Activated naive CD4-positive, alpha-beta T cell treated with anti-CD3 and anti-CD28 coated beads, Interleukin-2, amount 10 ng/mL, durations not matched to agents 7 days and 5 days (primary cell): ENCODE results near the gene SPON1.

Source experiments
- CTCF ChIA-PET: fragments of 350-600 bp; sonication (Branson Sonifier 250); formaldehyde crosslinking; loops from one replicate; lab custom pipeline; 2021; ENCODE audit warnings: antibody characterized with exemption; lab: Charles Lee
- DNase-seq: peaks from one replicate; pipeline ENCODE4 v3.0.0-alpha.2; 2020
- H3K27ac Mint-ChIP-seq: one replicate; pipeline ENCODE4 v1.8.0; 2021; ENCODE audit warnings: mild to moderate bottlenecking, moderate library complexity, mixed read lengths
- H3K27me3 Mint-ChIP-seq: one replicate; pipeline ENCODE4 v1.8.0; 2021; ENCODE audit warnings: mild to moderate bottlenecking, mixed read lengths
- H3K36me3 Mint-ChIP-seq: one replicate; pipeline ENCODE4 v1.8.0; 2021; ENCODE audit warnings: mixed read lengths
- H3K4me1 Mint-ChIP-seq: one replicate; pipeline ENCODE4 v1.8.0; 2021; ENCODE audit warnings: mixed read lengths
- H3K4me3 Mint-ChIP-seq: one replicate; pipeline ENCODE4 v1.8.0; 2021; ENCODE audit warnings: mild to moderate bottlenecking, moderate library complexity, mixed read lengths
- H3K9me3 Mint-ChIP-seq: one replicate; pipeline ENCODE4 v1.8.0; 2021; ENCODE audit warnings: mixed read lengths

The SPON1 gene

DNA sequence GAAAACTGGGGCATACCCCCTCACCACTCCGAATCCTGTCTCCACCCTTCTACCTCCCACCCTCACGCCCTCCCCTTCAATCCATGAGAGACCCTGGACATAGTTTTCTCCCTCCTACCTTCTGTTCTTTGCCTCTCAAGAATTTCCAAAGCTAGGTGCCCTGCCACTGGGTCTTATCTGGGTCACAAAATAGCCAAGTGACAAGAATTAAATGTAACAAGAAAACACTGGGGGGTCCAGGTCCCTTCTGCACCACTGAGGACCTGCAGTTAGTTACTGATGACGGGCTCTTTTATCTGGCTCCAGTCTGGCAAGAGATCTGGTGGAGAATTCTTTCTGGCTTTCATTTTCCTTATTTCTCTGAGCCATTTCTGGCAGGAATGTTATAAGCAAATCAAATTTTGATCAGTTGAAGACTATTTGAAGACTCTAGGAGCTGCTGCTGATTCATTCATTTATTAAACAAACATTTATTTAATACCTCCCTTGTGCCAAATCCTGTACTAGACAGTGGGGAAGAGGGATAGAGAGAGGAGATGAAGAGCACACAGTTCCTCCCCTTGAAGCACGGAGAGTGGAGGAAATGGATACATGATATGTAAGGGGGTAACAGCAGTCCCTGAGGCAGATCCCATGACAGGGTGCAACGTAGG is 261.2 kb downstream of the SPON1 start:
- DNase-seq = no peak
- Mint-ChIP-seq H3K4me3 (no peak overlapping the region), H3K9me3 (no peaks in the 10 kb centered on the region)

DNA sequence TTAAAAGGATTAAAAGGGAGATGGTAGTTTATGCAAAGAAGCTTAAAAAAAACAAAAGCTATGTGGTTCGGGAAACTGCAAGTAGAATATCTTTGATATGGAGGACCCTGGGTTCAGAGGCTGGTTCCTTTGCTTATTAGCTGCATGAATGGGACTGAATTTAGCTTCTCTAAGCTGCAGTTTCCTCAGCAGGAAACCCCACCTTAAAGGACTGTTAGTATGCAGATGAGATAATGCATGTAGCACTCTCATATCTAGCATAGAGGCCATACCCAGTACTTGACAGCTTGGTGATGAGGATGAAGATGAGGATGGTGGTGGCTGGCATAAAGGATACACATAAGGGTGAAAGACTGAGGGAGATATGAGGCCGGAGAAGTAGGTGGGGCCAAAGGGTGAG is 261.9 kb downstream of the SPON1 start:
- Mint-ChIP-seq H3K4me3 (no peak overlapping the region), H3K27me3 (peaks cover 16% of the 10 kb centered on the region), H3K27ac (no peak overlapping the region), H3K36me3 (no peaks in the 10 kb centered on the region), H3K4me1 (peaks cover 6% of the 10 kb centered on the region), H3K9me3 (no peaks in the 10 kb centered on the region)
- CTCF ChIA-PET = interaction anchor here (1.0 kb wide), 1 partner anchor 15 kb away, joined by 3 read pairs; no protein-coding TSS in a partner anchor
- no peak for DNase-seq

More for the DNA sequence above, 261.2 kb downstream of the SPON1 start:
- Mint-ChIP-seq H3K27me3 (peaks cover 19% of the 10 kb centered on the region), H3K36me3 (no peaks in the 10 kb centered on the region), H3K27ac (no peak overlapping the region), H3K4me1 (peaks cover 6% of the 10 kb centered on the region)
- CTCF ChIA-PET = no interaction called here

DNA sequence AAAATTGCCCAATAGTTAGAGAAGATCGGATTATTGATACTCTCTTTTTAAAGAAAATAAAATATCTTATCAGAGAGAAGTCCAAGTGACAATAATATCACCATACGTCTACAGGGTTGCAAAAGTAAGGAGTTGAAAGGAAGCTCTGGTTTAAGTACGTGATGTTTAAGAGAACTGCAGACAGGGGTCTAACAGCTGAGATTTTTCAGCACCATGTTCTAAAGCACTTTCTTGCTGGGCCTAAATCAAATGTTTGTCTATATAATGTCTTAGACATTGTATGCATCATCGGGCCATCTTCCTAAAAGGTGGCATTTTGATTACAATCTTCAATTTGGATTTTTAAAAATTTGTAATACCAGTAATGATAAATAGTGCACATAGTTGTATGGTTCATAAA is 263.1 kb downstream of the SPON1 start:
- no peak for DNase-seq
- Mint-ChIP-seq H3K27ac (no peak overlapping the region), H3K4me1 (peaks cover 6% of the 10 kb centered on the region), H3K27me3 (peaks cover 20% of the 10 kb centered on the region), H3K36me3 (no peaks in the 10 kb centered on the region), H3K4me3 (no peak overlapping the region), H3K9me3 (no peaks in the 10 kb centered on the region)
- CTCF ChIA-PET = interaction anchor here (0.7 kb wide), 1 partner anchor 453 kb away, joined by 3 read pairs; no protein-coding TSS in a partner anchor

DNA sequence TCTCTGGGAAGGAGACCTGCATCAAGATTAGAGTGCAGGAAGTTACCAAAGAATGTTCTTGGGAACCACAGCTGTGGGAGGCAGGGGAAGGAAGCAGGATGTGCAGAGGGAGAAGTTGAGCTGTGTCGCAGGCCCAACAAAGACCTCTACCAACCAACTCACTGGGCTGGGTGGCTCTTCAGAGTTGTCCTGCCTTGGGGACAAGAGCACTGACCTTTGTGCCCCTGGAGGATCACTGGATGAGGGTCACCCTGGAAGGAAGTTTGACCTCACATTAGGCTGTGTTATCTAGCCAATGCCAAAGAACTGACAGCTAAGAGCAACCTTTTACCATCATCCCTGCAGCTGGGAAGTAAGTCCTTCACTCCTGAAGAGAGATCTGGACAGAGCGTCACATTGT is 265.8 kb downstream of the SPON1 start:
- Mint-ChIP-seq H3K27ac (no peak overlapping the region), H3K4me1 (peaks cover 6% of the 10 kb centered on the region), H3K36me3 (no peaks in the 10 kb centered on the region), H3K9me3 (no peaks in the 10 kb centered on the region), H3K4me3 (no peak overlapping the region), H3K27me3 (peaks cover 28% of the 10 kb centered on the region)
- CTCF ChIA-PET = no interaction called here
- DNase-seq = no peak

DNA sequence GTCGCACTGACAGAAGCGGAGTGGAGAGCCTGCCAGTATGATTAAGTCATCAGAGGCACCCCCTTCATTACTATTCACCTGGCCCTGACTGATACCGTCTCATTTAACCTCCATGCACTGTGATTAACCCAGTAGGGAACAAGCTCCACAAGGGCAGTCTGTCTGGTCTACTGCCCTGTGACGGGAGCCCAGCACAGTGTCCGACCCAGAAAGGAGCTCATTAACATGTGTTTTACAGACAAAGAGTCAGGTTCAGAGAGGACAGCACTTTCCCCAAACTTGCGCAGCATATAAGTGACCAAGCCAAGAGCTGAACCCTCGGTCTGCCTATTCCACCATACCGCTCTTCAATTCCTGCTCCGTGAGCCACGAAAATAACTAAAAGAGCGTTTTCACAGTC is 266.9 kb downstream of the SPON1 start:
- no peak for DNase-seq
- peaks cover 3% of the 10 kb centered on the region for H3K4me1 Mint-ChIP-seq
- no peaks in the 10 kb centered on the region for H3K9me3 Mint-ChIP-seq
- H3K4me3 Mint-ChIP-seq = no peak overlapping the region
- H3K36me3 Mint-ChIP-seq = no peaks in the 10 kb centered on the region
- no peak overlapping the region for H3K27ac Mint-ChIP-seq
- peaks cover 20% of the 10 kb centered on the region for H3K27me3 Mint-ChIP-seq
- CTCF ChIA-PET = no interaction called here

DNA sequence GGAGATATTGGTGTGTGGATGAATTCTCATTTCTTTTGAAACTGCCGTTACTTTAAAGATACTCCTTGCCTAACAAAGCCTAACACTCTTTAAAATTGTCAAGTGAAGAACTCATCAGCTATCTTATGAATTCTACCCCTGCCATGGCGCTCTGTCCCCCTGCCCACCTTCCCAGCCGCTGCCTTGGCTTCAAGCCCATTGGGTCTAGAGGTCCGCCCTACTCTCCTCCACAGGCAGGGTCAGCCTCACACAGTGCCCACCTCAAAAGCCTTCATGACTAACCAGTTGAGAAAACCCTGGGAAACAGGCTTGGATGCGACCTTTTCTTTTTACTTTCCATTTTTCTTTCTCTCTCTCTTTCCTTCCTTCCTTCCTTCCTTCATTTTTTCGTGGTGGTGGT is 267.9 kb downstream of the SPON1 start:
- DNase-seq = no peak
- CTCF ChIA-PET = no interaction called here
- H3K4me1 Mint-ChIP-seq = no peaks in the 10 kb centered on the region
- H3K27ac Mint-ChIP-seq = no peak overlapping the region
- no peak overlapping the region for H3K4me3 Mint-ChIP-seq
- H3K9me3 Mint-ChIP-seq = no peaks in the 10 kb centered on the region
- peaks cover 24% of the 10 kb centered on the region for H3K27me3 Mint-ChIP-seq
- H3K36me3 Mint-ChIP-seq = no peaks in the 10 kb centered on the region

DNA sequence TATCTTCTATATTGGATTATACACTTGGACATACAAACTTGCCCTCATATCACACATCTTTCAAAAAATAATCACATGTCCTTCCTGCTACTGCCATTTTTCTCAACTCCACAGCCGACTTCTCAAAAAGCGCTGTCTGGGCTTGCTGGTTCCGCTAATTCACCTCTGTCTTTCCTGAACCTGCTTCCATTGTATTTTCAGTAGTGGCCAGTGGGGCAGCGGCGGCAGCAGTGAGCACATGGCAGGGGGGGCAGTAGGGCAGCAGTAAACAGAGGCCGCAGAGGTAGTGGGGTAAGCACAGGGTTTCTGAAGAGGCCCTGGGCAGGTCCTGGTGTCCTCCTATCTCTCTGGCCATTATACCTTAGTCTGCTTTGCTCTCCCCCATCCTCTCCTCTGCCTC is 270.1 kb downstream of the SPON1 start:
- CTCF ChIA-PET = no interaction called here
- H3K27ac Mint-ChIP-seq = no peak overlapping the region
- no peaks in the 10 kb centered on the region for H3K9me3 Mint-ChIP-seq
- H3K27me3 Mint-ChIP-seq = peaks cover 41% of the 10 kb centered on the region
- H3K4me3 Mint-ChIP-seq = no peak overlapping the region
- H3K36me3 Mint-ChIP-seq = no peaks in the 10 kb centered on the region
- DNase-seq = no peak
- no peaks in the 10 kb centered on the region for H3K4me1 Mint-ChIP-seq

DNA sequence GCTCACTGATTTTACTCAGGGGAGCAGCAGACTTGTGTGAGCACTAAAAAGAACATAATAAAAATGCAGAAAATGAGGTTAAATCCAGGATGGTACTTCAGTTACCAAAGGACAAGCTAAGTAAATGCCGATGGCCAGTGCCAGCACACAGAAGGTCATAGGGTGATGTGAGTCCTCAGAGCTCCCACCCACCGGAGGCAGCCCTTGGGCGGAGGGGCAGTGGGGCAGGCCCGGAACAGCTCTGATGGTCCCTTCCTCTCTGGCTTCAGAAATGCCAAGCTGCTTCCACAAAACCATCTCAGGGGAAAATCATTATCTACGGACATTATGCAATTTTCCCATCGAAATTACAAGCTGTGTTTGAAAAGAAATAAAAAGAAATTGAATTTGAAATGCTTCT is 271.9 kb downstream of the SPON1 start:
- no peaks in the 10 kb centered on the region for H3K4me1 Mint-ChIP-seq
- CTCF ChIA-PET = interaction anchor here (0.6 kb wide), 1 partner anchor 15 kb away, joined by 3 read pairs; no protein-coding TSS in a partner anchor
- no peaks in the 10 kb centered on the region for H3K9me3 Mint-ChIP-seq
- H3K4me3 Mint-ChIP-seq = no peak overlapping the region
- H3K27ac Mint-ChIP-seq = no peak overlapping the region
- DNase-seq = no peak
- peaks cover 40% of the 10 kb centered on the region for H3K27me3 Mint-ChIP-seq
- no peaks in the 10 kb centered on the region for H3K36me3 Mint-ChIP-seq

DNA sequence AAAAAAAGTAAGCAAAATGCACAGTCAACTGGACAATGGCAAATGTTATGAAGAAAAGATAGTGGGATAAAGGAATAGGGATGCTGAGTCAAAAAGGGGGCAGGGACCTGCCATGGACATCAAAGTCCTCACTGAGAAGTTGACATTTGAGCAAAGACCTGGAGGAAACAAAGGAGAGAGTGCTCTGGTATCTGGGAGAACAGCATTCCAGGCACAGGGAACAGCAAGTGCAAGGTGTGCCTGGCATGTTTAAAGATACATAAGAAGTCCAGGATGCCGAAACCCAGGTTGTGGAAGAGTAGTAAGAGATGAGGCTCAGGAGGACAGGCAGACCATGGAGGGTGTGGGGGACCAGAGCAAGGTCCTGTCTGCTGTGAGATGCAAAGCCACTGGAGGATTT is 273.2 kb downstream of the SPON1 start:
- Mint-ChIP-seq H3K27me3 (peaks cover 36% of the 10 kb centered on the region), H3K4me1 (no peaks in the 10 kb centered on the region), H3K36me3 (no peaks in the 10 kb centered on the region), H3K4me3 (no peak overlapping the region), H3K9me3 (no peaks in the 10 kb centered on the region), H3K27ac (no peak overlapping the region)
- no peak for DNase-seq
- CTCF ChIA-PET = no interaction called here

DNA sequence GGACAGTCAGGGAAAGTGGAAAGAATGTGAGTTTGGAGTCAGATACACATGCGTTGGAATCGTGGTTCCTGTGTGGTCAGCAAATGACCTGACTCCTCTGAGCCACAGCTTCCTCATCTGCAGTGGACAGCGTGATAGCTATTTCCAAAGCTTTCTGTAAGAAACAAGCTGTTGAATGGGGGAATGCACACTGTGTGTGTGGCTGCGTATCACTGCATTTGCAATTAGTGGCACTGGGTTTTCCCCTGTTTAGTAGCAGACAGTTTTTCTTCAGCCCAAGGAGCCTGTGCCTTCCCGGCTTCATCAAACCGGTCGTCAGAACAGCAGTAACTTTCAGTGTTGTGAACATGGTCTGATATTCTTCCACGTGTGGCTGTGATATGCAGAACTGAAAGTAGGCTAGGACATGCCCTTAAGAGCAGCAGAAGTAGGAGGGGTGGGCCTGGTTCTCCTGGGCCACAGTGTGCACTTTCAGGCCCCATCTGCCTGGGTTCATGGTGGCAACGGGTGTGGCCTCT is 275.0 kb downstream of the SPON1 start:
- no peaks in the 10 kb centered on the region for H3K36me3 Mint-ChIP-seq
- DNase-seq = no peak

DNA sequence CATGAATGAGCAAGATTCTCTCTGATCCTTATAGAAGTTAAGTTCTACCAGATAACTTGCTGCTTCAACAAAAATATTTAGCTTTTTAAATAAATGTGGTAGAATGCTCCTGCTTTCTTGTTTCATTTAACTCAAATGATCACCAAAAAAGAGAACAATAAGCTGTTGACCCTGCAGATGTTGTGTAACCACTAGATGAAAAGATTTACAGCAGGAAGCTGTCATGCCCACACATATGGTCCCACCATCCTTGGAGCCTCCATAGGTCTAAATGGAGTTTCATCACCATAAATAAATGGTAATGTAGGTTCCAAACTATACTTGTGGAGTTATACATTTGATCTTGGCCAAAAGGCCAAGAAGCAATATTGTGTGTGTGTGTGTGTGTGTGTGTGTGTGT is 277.7 kb downstream of the SPON1 start:
- Mint-ChIP-seq H3K27me3 (peaks cover 44% of the 10 kb centered on the region), H3K27ac (no peak overlapping the region), H3K4me1 (no peaks in the 10 kb centered on the region), H3K9me3 (no peaks in the 10 kb centered on the region), H3K36me3 (no peaks in the 10 kb centered on the region), H3K4me3 (no peak overlapping the region)
- CTCF ChIA-PET = interaction anchor here (1.2 to 2.7 kb wide), 4 partner anchors 10 to 467 kb away, joined by 4 to 10 read pairs (median 5); no protein-coding TSS in a partner anchor
- DNase-seq = no peak

More for the DNA sequence above, 275.0 kb downstream of the SPON1 start:
- Mint-ChIP-seq H3K4me1 (no peaks in the 10 kb centered on the region), H3K27me3 (peaks cover 40% of the 10 kb centered on the region), H3K27ac (no peak overlapping the region), H3K4me3 (no peak overlapping the region), H3K9me3 (no peaks in the 10 kb centered on the region)
- CTCF ChIA-PET = interaction anchor here (0.6 to 1.1 kb wide), 2 partner anchors 13 to 647 kb away, joined by 3 to 5 read pairs; no protein-coding TSS in a partner anchor

DNA sequence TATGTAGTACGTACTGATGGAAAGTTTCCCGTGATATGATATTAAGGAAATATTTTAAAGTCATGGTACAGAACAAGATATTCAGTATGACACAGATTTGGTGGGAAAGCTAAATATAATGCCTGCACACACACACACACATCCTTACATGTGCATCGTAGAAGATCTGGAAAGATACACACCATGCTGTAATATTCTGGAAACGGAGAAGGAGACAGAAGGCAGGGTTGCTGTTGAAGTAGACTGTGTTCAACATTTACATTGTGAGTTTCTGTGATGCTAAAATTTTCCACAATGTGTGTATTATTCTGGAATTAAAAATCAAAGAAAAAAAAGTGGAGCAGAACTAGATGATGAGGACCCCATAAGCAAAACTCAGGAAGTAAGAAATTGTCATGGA is 278.4 kb downstream of the SPON1 start:
- DNase-seq = no peak
- CTCF ChIA-PET = interaction anchor here (1.2 to 2.7 kb wide), 4 partner anchors 10 to 468 kb away, joined by 4 to 10 read pairs (median 5); no protein-coding TSS in a partner anchor
- Mint-ChIP-seq H3K9me3 (no peaks in the 10 kb centered on the region), H3K36me3 (no peaks in the 10 kb centered on the region), H3K27ac (no peak overlapping the region), H3K4me3 (no peak overlapping the region), H3K4me1 (no peaks in the 10 kb centered on the region), H3K27me3 (peaks cover 37% of the 10 kb centered on the region)

DNA sequence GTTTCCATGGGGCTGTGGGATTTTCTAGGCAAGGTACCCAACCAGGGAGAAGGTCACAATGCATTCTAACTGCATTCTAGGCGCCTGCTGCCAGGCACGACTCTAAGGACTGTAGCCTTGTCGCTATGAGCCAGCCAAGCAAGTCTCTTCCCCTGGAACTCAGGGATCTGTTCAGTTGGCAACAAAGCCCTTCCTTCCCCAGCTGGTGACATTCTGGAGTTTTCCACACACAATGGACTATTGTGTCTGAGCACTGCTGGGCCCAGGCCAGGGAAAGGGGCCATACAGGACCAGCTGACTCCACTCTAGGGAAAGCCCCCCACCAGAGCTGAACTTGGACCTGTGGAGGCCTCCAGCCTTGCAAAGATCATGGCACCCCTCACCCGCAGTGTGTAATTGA is 279.7 kb downstream of the SPON1 start:
- Mint-ChIP-seq H3K9me3 (no peaks in the 10 kb centered on the region), H3K4me1 (no peaks in the 10 kb centered on the region), H3K4me3 (no peak overlapping the region), H3K27ac (no peak overlapping the region), H3K36me3 (no peaks in the 10 kb centered on the region), H3K27me3 (peaks cover 28% of the 10 kb centered on the region)
- no peak for DNase-seq
- CTCF ChIA-PET = interaction anchor here (1.0 to 2.7 kb wide), 2 partner anchors 8 to 94 kb away, joined by 3 to 10 read pairs; no protein-coding TSS in a partner anchor

DNA sequence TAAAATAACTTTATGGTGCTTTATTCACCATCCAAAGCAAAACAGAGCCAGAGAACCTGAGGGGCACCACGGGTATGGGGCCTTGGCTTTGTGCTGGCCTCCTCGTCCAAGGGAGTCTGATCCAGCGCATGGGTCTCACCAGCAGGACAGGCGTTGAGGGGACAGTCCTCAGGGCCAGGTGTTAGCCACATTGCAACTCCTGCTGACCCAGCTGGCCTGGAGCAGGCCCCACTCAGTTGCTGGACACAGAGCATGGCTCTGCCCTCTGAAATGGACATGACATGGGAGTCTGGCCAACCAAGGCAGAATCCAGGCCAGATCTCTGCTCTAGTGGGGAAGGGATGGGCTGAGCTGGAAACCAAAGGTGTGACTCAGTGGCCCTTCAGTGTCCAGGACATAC is 280.2 kb downstream of the SPON1 start:
- DNase-seq = no peak
- Mint-ChIP-seq H3K4me1 (peaks cover 5% of the 10 kb centered on the region), H3K27me3 (peaks cover 26% of the 10 kb centered on the region), H3K27ac (no peak overlapping the region), H3K9me3 (no peaks in the 10 kb centered on the region), H3K36me3 (no peaks in the 10 kb centered on the region), H3K4me3 (no peak overlapping the region)
- CTCF ChIA-PET = no interaction called here

DNA sequence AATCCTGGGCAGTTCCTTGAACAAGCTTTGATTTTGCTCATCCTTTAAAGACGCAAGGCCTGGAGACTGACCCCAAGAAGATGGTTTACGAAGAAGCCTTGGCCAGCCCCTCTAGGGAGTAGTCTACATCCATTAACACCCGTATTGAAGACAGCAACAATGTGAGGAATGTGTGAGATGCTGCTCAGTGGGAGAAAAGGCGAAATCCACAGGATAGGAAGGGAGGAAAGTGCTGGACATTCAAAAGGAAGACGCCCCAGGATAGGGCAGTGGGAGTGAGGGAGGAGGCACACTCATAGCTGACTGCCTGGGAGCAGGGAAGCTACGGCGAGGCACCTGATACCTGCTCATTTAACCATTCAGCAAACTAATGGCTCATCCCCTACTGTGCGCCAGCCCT is 282.4 kb downstream of the SPON1 start:
- Mint-ChIP-seq H3K27ac (no peak overlapping the region), H3K36me3 (no peaks in the 10 kb centered on the region), H3K4me1 (peaks cover 24% of the 10 kb centered on the region), H3K9me3 (no peaks in the 10 kb centered on the region), H3K4me3 (no peak overlapping the region), H3K27me3 (peaks cover 32% of the 10 kb centered on the region)
- DNase-seq = no peak
- CTCF ChIA-PET = interaction anchor here (1.1 to 1.6 kb wide), 4 partner anchors 9 to 290 kb away, joined by 3 to 5 read pairs (median 4); no protein-coding TSS in a partner anchor
